LNCaP clone FGC (cell line): ENCODE results near the gene CLEC19A.

ENCODE experiments used
- DNase-seq: peaks from one replicate; pipeline ENCODE4 v3.0.0-alpha.2; 2011; ENCODE audit warnings: low read depth
- H3K4me3 ChIP-seq: 2 replicates; pipeline ENCODE4 v1.5.1; 2011; ENCODE audit warnings: mild to moderate bottlenecking, low read depth, low read length, control low read depth
- CTCF ChIP-seq: IDR thresholded peaks from 2 replicates; pipeline ENCODE4 v1.5.1; 2012; ENCODE audit warnings: mild to moderate bottlenecking; ENCODE audit not compliant: control insufficient read depth, insufficient read depth; ENCODE audit errors: extremely low read depth

CLEC19A gene

GRCh38 chr16:19242186-19242585, 43.3 kb upstream of the CLEC19A start:
- no peak for TF ChIP-seq CTCF
- no peak for DNase-seq
- H3K4me3 ChIP-seq, result no peak overlapping the region

GRCh38 chr16:19242987-19243575, 42.5 kb upstream of the CLEC19A start:
- DNase-seq, result no peak
- no peak overlapping the region for H3K4me3 ChIP-seq
- TF ChIP-seq CTCF, result no peak

GRCh38 chr16:19245326-19245925, 40.1 kb upstream of the CLEC19A start:
- H3K4me3 ChIP-seq, result no peak overlapping the region
- peak; percentile 58 for DNase-seq
- TF ChIP-seq CTCF, result peak; percentile 51

- H3K4me3 ChIP-seq, result no peak overlapping the region
- no peak for TF ChIP-seq CTCF
- DNase-seq, result no peak
Observed at GRCh38 chr16:19252904-19253303, 32.6 kb upstream of the CLEC19A start.

- no peak for TF ChIP-seq CTCF
- no peak for DNase-seq
- no peak overlapping the region for H3K4me3 ChIP-seq
Observed at GRCh38 chr16:19254611-19255010, 30.9 kb upstream of the CLEC19A start.

- DNase-seq, result no peak
- no peak for TF ChIP-seq CTCF
- H3K4me3 ChIP-seq, result no peak overlapping the region
Observed at GRCh38 chr16:19264123-19264673, 21.3 kb upstream of the CLEC19A start.

GRCh38 chr16:19265380-19265930, 20.1 kb upstream of the CLEC19A start:
- TF ChIP-seq CTCF, result no peak
- H3K4me3 ChIP-seq, result no peak overlapping the region
- DNase-seq, result no peak
